ENCODE results near the gene UTP3.
"Not testable (repeated sequence)": the region's sequence is repeated elsewhere in the genome, so short reads cannot be mapped to it uniquely, and the experiment has no call there.

UTP3 gene

GRCh38 chr4:70688795-70689231, 481 bp downstream of the UTP3 start:
- no peak for DNase-seq

- no peak for DNase-seq
These were observed 3.3 kb downstream of the UTP3 start for GRCh38 chr4:70691661-70692060.

- DNase-seq: not testable (repeated sequence)
These were observed 6.3 kb downstream of the UTP3 start for GRCh38 chr4:70694633-70695032.

GRCh38 chr4:70698435-70698834, 10.1 kb downstream of the UTP3 start:
- not testable (repeated sequence) for DNase-seq

GRCh38 chr4:70700712-70701111, 12.4 kb downstream of the UTP3 start:
- DNase-seq: no peak

GRCh38 chr4:70701271-70701670, 12.9 kb downstream of the UTP3 start:
- no peak for DNase-seq

- not testable (repeated sequence) for DNase-seq
These were observed 14.3 kb downstream of the UTP3 start for GRCh38 chr4:70702592-70702991.

- peak; percentile 68 for DNase-seq
These were observed 15.4 kb downstream of the UTP3 start for GRCh38 chr4:70703619-70704214.

- DNase-seq: peak; percentile 68
These were observed 16.0 kb downstream of the UTP3 start for GRCh38 chr4:70704215-70704930.

GRCh38 chr4:70704931-70705182, 16.5 kb downstream of the UTP3 start:
- peak; percentile 22 for DNase-seq

- DNase-seq: peak; percentile 33
These were observed 17.1 kb downstream of the UTP3 start for GRCh38 chr4:70705183-70706043.

GRCh38 chr4:70706044-70706461, 17.7 kb downstream of the UTP3 start:
- DNase-seq: no peak

- no peak for DNase-seq
These were observed 18.2 kb downstream of the UTP3 start for GRCh38 chr4:70706516-70706915.

GRCh38 chr4:70709611-70710205, 21.4 kb downstream of the UTP3 start:
- peak; percentile 2 for DNase-seq

- no peak for DNase-seq
These were observed 23.3 kb downstream of the UTP3 start for GRCh38 chr4:70711599-70711998.

GRCh38 chr4:70712150-70712549, 23.8 kb downstream of the UTP3 start:
- no peak for DNase-seq

GRCh38 chr4:70712604-70713452, 24.5 kb downstream of the UTP3 start:
- no peak for DNase-seq

- no peak for DNase-seq
These were observed 25.2 kb downstream of the UTP3 start for GRCh38 chr4:70713453-70714078.

GRCh38 chr4:70714079-70714887, 26.0 kb downstream of the UTP3 start:
- DNase-seq: no peak

- DNase-seq: no peak
These were observed 26.8 kb downstream of the UTP3 start for GRCh38 chr4:70715097-70715496.
